Lower lobe of right lung (tissue), 2 donors: Measurements from ENCODE around the gene CFAP20DC. TPM values are rescaled to one million over a fixed set of nuclear protein-coding genes. Genes with fewer than 3 reads are reported as not detected.

Experiments
- ATAC-seq, 2 donors: fragments of 200-7000 bp; cut with Tn5 transposase; one replicate each; pipeline ENCODE4 v1.9.1; 2020 to 2022; ENCODE audit warnings: mild to moderate bottlenecking in 2 of 2, moderate library complexity in 2 of 2
- DNase-seq: peaks from one replicate; pipeline ENCODE4 v3.0.0-alpha.2; 2020
- H3K27ac ChIP-seq: fragments of 200-600 bp; one replicate; pipeline ENCODE4 v1.8.0; 2022
- H3K27me3 ChIP-seq: fragments of 200-600 bp; one replicate; pipeline ENCODE4 v1.8.0; 2022; ENCODE audit warnings: low read depth
- H3K36me3 ChIP-seq: fragments of 200-600 bp; one replicate; pipeline ENCODE4 v1.8.0; 2022; ENCODE audit warnings: mild to moderate bottlenecking
- H3K4me1 ChIP-seq: fragments of 200-600 bp; one replicate; pipeline ENCODE4 v1.8.0; 2022
- H3K4me3 ChIP-seq: fragments of 200-600 bp; one replicate; pipeline ENCODE4 v1.8.0; 2022; ENCODE audit warnings: mild to moderate bottlenecking
- H3K9me3 ChIP-seq: fragments of 200-600 bp; one replicate; pipeline ENCODE4 v1.8.0; 2022
- intact Hi-C: fragments of 100-400 bp; cut with DNase I; formaldehyde crosslinking; loops from one replicate; pipeline ENCODE4 v1.11.0; 2022
- total RNA-seq: library from RNA; stranded (reverse); fragmentation: NEBNext Ultra II Directional; extraction: Animal tissue kit (Norgen Biotek cat#: 25700); gene quantifications from one replicate; pipeline ENCODE4 v1.2.1, GENCODE V29; 2021
- TF ChIP-seq, protein P1 (sequence below): fragments of 200-600 bp; IDR thresholded peaks from one replicate; pipeline ENCODE4 v1.8.0; 2022; ENCODE audit warnings: antibody characterized with exemption, mild to moderate bottlenecking
- donor health status: DM: no; HTN: yes; CAD: no; lungs with severe emphysema.

Gene CFAP20DC
- total RNA-seq, 1 donor from 2014 or later = 0.71 TPM

DNA sequence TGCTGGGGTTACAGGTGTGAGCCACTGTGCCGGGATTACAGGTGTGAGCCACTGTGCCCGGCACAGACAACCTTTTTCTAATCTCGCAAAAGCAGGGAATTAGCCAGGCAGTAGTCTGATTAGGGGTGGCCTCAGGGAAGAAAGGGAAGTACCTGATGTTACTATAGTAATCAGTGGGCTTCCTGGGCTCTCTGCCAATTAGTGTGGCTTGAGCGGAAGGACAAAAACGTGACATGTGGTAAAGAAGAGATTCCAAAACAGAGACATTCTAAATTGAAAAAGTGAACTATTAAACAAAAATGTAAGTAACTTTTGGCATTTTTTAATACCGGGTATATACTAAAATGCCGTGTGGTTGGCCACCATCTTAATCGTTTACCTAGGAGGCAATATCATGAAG lies 48.1 kb downstream of the CFAP20DC start:
- no peaks in the 10 kb centered on the region for H3K9me3 ChIP-seq
- TF ChIP-seq, protein P1, sequence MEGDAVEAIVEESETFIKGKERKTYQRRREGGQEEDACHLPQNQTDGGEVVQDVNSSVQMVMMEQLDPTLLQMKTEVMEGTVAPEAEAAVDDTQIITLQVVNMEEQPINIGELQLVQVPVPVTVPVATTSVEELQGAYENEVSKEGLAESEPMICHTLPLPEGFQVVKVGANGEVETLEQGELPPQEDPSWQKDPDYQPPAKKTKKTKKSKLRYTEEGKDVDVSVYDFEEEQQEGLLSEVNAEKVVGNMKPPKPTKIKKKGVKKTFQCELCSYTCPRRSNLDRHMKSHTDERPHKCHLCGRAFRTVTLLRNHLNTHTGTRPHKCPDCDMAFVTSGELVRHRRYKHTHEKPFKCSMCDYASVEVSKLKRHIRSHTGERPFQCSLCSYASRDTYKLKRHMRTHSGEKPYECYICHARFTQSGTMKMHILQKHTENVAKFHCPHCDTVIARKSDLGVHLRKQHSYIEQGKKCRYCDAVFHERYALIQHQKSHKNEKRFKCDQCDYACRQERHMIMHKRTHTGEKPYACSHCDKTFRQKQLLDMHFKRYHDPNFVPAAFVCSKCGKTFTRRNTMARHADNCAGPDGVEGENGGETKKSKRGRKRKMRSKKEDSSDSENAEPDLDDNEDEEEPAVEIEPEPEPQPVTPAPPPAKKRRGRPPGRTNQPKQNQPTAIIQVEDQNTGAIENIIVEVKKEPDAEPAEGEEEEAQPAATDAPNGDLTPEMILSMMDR = no peak
- ATAC-seq (no peak), DNase-seq (no peak)
- H3K4me1 ChIP-seq = no peaks in the 10 kb centered on the region
- H3K27me3 ChIP-seq = no peaks in the 10 kb centered on the region
- H3K36me3 ChIP-seq = no peaks in the 10 kb centered on the region
- no peak overlapping the region for H3K27ac ChIP-seq
- intact Hi-C loops = no loop called here
- no peak overlapping the region for H3K4me3 ChIP-seq

DNA sequence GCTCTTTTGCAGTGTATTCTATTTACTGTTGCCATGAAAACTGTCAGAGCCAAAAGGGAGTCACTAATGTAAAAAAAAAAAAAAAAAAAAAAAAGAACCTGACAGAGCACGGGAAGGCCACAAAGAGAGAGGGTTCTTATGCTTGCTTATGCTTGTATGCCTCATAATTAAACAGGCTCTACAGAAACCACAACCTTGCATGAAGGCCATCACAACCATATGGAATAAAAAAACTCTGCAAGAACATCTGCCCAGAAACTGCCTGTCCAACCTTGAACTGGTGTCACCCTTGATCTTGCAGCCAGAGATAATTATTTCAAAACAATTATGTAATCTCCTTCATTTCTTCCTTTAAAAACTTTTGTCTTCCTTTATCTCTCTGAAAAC lies 50.1 kb downstream of the CFAP20DC start:
- Histone ChIP-seq H3K4me1 (no peaks in the 10 kb centered on the region), H3K4me3 (no peak overlapping the region), H3K36me3 (no peaks in the 10 kb centered on the region), H3K27me3 (no peaks in the 10 kb centered on the region), H3K9me3 (no peaks in the 10 kb centered on the region), H3K27ac (no peak overlapping the region)
- intact Hi-C loops = no loop called here
- no peak for ATAC-seq
- no peak for DNase-seq
- TF ChIP-seq, protein P1 = no peak

DNA sequence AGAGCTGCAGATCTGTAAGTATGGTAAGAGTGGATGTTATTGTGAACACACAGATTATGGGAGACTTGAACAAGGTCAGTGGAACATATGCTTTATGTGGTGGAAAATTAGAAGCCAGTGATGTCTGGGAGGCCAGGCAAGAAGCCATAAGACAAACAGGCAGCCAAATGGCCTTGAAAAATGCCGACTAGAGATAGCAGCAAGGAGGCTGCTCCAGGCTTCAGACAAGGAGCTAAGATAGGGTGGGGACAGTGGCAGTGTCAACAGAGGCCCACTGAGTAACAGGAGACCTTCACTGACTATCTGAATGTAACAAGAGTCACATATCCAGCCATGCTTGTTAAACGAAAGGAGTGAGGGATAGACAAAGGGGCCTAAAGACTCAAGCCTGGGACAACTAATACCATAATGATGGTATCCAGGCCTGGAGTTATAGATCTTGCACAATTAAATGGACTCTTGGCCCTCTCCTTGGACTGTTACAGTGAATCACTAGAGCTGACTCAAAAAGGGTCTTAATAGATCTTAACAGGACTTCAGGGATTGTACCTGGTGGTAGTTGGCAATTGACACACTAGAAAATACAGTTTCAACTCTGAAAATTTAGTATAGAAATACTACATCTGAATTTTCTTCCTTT lies 50.6 kb downstream of the CFAP20DC start:
- Histone ChIP-seq H3K27ac (no peak overlapping the region), H3K4me1 (no peaks in the 10 kb centered on the region), H3K27me3 (no peaks in the 10 kb centered on the region), H3K36me3 (no peaks in the 10 kb centered on the region), H3K4me3 (no peak overlapping the region), H3K9me3 (no peaks in the 10 kb centered on the region)
- DNase-seq (no peak), ATAC-seq (no peak)
- intact Hi-C loops = no loop called here
- TF ChIP-seq, protein P1 = no peak

DNA sequence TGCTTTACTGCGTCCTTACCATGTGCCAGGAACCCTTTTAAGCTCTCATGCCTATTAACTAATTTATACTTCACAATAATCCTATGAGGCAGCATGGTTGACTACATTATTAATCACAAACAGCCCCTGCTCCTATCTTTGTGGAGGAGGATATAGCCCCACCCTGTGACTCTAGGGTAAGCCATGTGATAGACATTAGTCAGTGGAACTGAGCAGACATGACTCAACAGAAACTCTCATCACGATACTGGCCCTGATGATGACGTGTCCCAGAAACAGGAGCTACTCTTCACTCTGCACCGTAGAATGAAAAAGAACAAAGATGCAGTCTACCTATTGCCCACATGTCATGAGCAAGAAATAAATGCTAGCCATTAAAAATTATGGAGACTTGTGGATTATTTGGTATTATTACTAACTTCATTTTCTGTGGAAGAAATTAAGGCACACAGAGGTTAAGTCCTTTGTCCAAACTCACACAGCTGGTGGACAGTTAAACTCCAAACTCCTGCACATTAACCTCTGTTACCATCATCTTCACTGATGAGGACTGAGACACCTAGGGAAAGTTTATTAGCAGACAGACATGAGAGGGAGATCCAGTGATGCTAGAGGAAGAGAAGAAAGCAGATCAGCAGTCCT lies 51.2 kb downstream of the CFAP20DC start:
- H3K27ac ChIP-seq = no peak overlapping the region
- H3K36me3 ChIP-seq = no peaks in the 10 kb centered on the region
- DNase-seq = no peak
- no peaks in the 10 kb centered on the region for H3K9me3 ChIP-seq
- intact Hi-C loops = no loop called here
- no peak overlapping the region for H3K4me3 ChIP-seq
- TF ChIP-seq, protein P1 = no peak
- ATAC-seq = peak in 1 of 2 donors; percentile 25
- no peaks in the 10 kb centered on the region for H3K27me3 ChIP-seq
- no peaks in the 10 kb centered on the region for H3K4me1 ChIP-seq

DNA sequence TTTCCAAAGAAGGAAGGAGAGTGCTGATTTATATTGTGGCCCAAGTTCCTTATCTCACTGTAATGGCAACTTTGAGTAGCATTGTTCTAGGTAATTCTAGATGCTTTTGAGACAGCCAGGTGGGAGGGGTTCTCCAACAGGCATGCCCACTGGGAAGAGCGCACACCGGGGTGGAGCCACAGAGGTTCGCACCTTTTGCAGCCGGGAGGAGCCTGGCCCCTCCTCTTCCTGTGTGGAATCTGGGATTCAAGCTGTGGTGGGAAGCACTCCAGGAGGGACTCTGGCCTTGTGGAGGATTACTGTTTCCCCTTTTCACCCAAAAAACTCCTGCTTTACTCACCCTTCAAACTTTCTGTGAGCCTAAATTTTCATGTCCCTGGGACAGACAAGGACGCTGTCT lies 53.1 kb downstream of the CFAP20DC start:
- ATAC-seq = no peak
- TF ChIP-seq, protein P1 = no peak
- Histone ChIP-seq H3K27me3 (no peaks in the 10 kb centered on the region), H3K4me1 (no peaks in the 10 kb centered on the region), H3K4me3 (no peak overlapping the region), H3K36me3 (no peaks in the 10 kb centered on the region), H3K9me3 (no peaks in the 10 kb centered on the region), H3K27ac (no peak overlapping the region)
- intact Hi-C loops = no loop called here
- DNase-seq = no peak
